Esophagus squamous epithelium (tissue), 4 donors: ENCODE measurements around the gene RASSF3.

Experiments used
- CTCF ChIP-seq, 6 experiments: fragments of 450-650 bp in 4 of 6; fragments of 200-600 bp in 2 of 6; sonication (generic) in 2 of 6; IDR thresholded peaks; one replicate each; pipeline ENCODE4 v1.5.1; 2016 to 2019; ENCODE audit warnings: antibody characterized with exemption in 6 of 6, mild to moderate bottlenecking in 4 of 6, moderate library complexity in 4 of 6
- POLR2A ChIP-seq, 4 donors: fragments of 450-650 bp; IDR thresholded peaks; one replicate each; pipeline ENCODE4 v1.6.1; 2017; ENCODE audit warnings: antibody characterized with exemption in 4 of 4, mild to moderate bottlenecking in 4 of 4, moderate library complexity in 3 of 4

GRCh38 chr12:64574837-64575236 lies 35.5 kb upstream of the RASSF3 start:
- TF ChIP-seq POLR2A (IDR thresholded peaks at IDR 0.05) (no peak), CTCF (IDR thresholded peaks at IDR 0.05) (no peak)
